Stimulated activated CD4-positive, alpha-beta T cell treated with anti-CD3 and anti-CD28 coated beads, Interleukin-12 subunit alpha, Interleukin-12 subunit beta, amount 100 ng/mL, for 4 hours (primary cell): ENCODE results near the gene PIK3R3.
"Not testable (repeated sequence)": the region's sequence is repeated elsewhere in the genome, so short reads cannot be mapped to it uniquely, and the experiment has no call there.

Experiments used
- DNase-seq: peaks from one replicate; pipeline ENCODE4 v3.0.0-alpha.2; 2020

PIK3R3 gene

GRCh38 chr1:46099215-46099614, 33.2 kb downstream of the PIK3R3 start:
- no peak for DNase-seq

- DNase-seq = no peak
Observed at GRCh38 chr1:46098027-46098712, 34.3 kb downstream of the PIK3R3 start.

- DNase-seq = no peak
Observed at GRCh38 chr1:46097149-46097472, 35.3 kb downstream of the PIK3R3 start.

- no peak for DNase-seq
Observed at GRCh38 chr1:46096269-46097148, 35.9 kb downstream of the PIK3R3 start.

GRCh38 chr1:46095110-46095509, 37.3 kb downstream of the PIK3R3 start:
- not testable (repeated sequence) for DNase-seq

GRCh38 chr1:46094471-46095005, 37.9 kb downstream of the PIK3R3 start:
- no peak for DNase-seq

GRCh38 chr1:46093832-46094231, 38.6 kb downstream of the PIK3R3 start:
- DNase-seq = not testable (repeated sequence)

- no peak for DNase-seq
Observed at GRCh38 chr1:46087891-46088290, 44.5 kb downstream of the PIK3R3 start.

GRCh38 chr1:46086576-46086975, 45.9 kb downstream of the PIK3R3 start:
- DNase-seq = no peak

GRCh38 chr1:46084553-46085451, 47.6 kb downstream of the PIK3R3 start:
- no peak for DNase-seq

GRCh38 chr1:46083579-46083978, 48.9 kb downstream of the PIK3R3 start:
- no peak for DNase-seq

- no peak for DNase-seq
Observed at GRCh38 chr1:46081619-46082018, 50.8 kb downstream of the PIK3R3 start.

GRCh38 chr1:46081206-46081605, 51.2 kb downstream of the PIK3R3 start:
- DNase-seq = no peak

GRCh38 chr1:46080257-46080656, 52.2 kb downstream of the PIK3R3 start:
- DNase-seq = no peak

GRCh38 chr1:46077644-46078043, 54.8 kb downstream of the PIK3R3 start:
- DNase-seq = no peak

- no peak for DNase-seq
Observed at GRCh38 chr1:46076343-46076742, 56.1 kb downstream of the PIK3R3 start.

- DNase-seq = no peak
Observed at GRCh38 chr1:46072975-46073374, 59.5 kb downstream of the PIK3R3 start.

- DNase-seq = no peak
Observed at GRCh38 chr1:46070164-46070814, 62.1 kb downstream of the PIK3R3 start.

- DNase-seq = no peak
Observed at GRCh38 chr1:46068525-46068924, 63.9 kb downstream of the PIK3R3 start.

- DNase-seq = no peak
Observed at GRCh38 chr1:46067652-46068051, 64.8 kb downstream of the PIK3R3 start.

- DNase-seq = no peak
Observed at GRCh38 chr1:46065405-46065804, 67.0 kb downstream of the PIK3R3 start.

- no peak for DNase-seq
Observed at GRCh38 chr1:46064708-46065107, 67.7 kb downstream of the PIK3R3 start.
